ENCODE results near the gene YEATS2.

- TF ChIP-seq CTCF (IDR thresholded peaks at IDR 0.05): no peak
- TF ChIP-seq POLR2A (IDR thresholded peaks at IDR 0.05): no peak
These were observed 1.8 kb downstream of the YEATS2 start for GRCh38 chr3:183699238-183699947.
